Transverse colon (tissue), 4 donors: Measurements from ENCODE around the gene LANCL1.

Experiments
- EP300 ChIP-seq: sonication (generic); formaldehyde crosslinking; IDR thresholded peaks from one replicate; pipeline ENCODE4 v1.6.1; 2017; ENCODE audit warnings: antibody characterized with exemption, low read depth
- POLR2A ChIP-seq: fragments of 450-650 bp; IDR thresholded peaks from one replicate; pipeline ENCODE4 v1.6.1; 2016; ENCODE audit warnings: antibody characterized with exemption, mild to moderate bottlenecking, moderate library complexity
- POLR2AphosphoS5 ChIP-seq, 3 donors: sonication (generic); formaldehyde crosslinking; IDR thresholded peaks; one replicate each; pipeline ENCODE4 v1.6.1; 2016; ENCODE audit warnings: antibody characterized with exemption in 3 of 3
- TF ChIP-seq, protein P1 (sequence below), 5 experiments: fragments of 200-600 bp in 3 of 5; fragments of 450-650 bp in 2 of 5; sonication (generic) in 3 of 5; IDR thresholded peaks; 1 replicate in 2 of 5; 2 replicates in 3 of 5; pipeline ENCODE4 v1.5.1; 2016 to 2017; ENCODE audit warnings: antibody characterized with exemption in 5 of 5, inconsistent platforms in 3 of 5, mild to moderate bottlenecking in 2 of 5, moderate library complexity in 1 of 5

DNA sequence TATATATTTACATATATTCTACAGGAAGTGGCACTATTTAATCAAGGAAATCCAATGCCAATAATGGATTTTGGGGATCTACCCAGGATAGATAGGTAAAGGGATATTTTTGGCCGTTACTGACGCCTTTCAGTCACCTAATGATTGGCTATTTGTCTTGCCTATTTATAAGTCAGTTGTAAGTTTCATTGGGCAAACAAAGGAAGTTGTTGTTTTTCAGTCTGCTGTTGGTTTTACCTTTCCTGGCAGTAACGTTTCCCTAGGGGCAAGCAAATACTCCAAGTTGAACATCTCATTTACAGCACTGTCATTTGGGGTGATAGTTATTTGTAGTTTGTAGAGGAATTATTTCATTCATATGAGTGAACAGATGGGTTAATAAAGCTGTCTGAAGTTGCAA, 17.0 kb upstream of the LANCL1 start:
- TF ChIP-seq, protein P1, sequence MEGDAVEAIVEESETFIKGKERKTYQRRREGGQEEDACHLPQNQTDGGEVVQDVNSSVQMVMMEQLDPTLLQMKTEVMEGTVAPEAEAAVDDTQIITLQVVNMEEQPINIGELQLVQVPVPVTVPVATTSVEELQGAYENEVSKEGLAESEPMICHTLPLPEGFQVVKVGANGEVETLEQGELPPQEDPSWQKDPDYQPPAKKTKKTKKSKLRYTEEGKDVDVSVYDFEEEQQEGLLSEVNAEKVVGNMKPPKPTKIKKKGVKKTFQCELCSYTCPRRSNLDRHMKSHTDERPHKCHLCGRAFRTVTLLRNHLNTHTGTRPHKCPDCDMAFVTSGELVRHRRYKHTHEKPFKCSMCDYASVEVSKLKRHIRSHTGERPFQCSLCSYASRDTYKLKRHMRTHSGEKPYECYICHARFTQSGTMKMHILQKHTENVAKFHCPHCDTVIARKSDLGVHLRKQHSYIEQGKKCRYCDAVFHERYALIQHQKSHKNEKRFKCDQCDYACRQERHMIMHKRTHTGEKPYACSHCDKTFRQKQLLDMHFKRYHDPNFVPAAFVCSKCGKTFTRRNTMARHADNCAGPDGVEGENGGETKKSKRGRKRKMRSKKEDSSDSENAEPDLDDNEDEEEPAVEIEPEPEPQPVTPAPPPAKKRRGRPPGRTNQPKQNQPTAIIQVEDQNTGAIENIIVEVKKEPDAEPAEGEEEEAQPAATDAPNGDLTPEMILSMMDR (IDR thresholded peaks at IDR 0.05) = no peak
- TF ChIP-seq POLR2A (no peak), POLR2AphosphoS5 (IDR thresholded peaks at IDR 0.05) (no peak), EP300 (no peak)
